A549 (cell line): ENCODE data around the gene TOR2A.

Experiments
- JUNB ChIP-seq: fragments of >200 bp; sonication (Bioruptor Twin); formaldehyde crosslinking; IDR thresholded peaks from 2 replicates; pipeline ENCODE4 v1.6.1; 2016
- POLR2A ChIP-seq: IDR thresholded peaks from 2 replicates; pipeline ENCODE4 v1.6.1; 2012; ENCODE audit warnings: mild to moderate bottlenecking, low read length
- RAD21 ChIP-seq, 2 experiments: fragments of >200 bp in 1 of 2; sonication (Bioruptor Twin) in 1 of 2; formaldehyde crosslinking in 1 of 2; IDR thresholded peaks in 1 of 2; conservative IDR thresholded peaks in 1 of 2; 2 replicates in 1 of 2; 3 replicates in 1 of 2; pipeline ENCODE4 v1.6.1; 2012 to 2018; ENCODE audit warnings: inconsistent platforms in 1 of 2
- RCOR1 ChIP-seq: fragments of 150-350 bp; IDR thresholded peaks from 2 replicates; pipeline ENCODE4 v1.6.1; 2014; ENCODE audit warnings: antibody characterized with exemption, low read length, low read depth
- RFX5 ChIP-seq: fragments of 450-650 bp; IDR thresholded peaks from 2 replicates; pipeline ENCODE4 v1.7.1; 2014; ENCODE audit warnings: antibody characterized with exemption, mild to moderate bottlenecking, moderate library complexity
- SMC3 ChIP-seq: fragments of >200 bp; sonication (Bioruptor Twin); formaldehyde crosslinking; IDR thresholded peaks from 3 replicates; pipeline ENCODE4 v1.6.1; 2018; ENCODE audit warnings: inconsistent platforms
- ZFP36 ChIP-seq: fragments of 450-650 bp; IDR thresholded peaks from 2 replicates; pipeline ENCODE4 v1.6.1; 2014; ENCODE audit warnings: borderline replicate concordance; ENCODE audit not compliant: partially characterized antibody
- TF ChIP-seq, protein P1 (sequence below): fragments of >200 bp; sonication (Bioruptor Twin); formaldehyde crosslinking; IDR thresholded peaks from 3 replicates; pipeline ENCODE4 v1.5.1; 2016
- TF ChIP-seq, protein P2 (sequence below): fragments of 450-650 bp; IDR thresholded peaks from 2 replicates; pipeline ENCODE4 v1.6.1; 2014; ENCODE audit warnings: antibody characterized with exemption

DNA sequence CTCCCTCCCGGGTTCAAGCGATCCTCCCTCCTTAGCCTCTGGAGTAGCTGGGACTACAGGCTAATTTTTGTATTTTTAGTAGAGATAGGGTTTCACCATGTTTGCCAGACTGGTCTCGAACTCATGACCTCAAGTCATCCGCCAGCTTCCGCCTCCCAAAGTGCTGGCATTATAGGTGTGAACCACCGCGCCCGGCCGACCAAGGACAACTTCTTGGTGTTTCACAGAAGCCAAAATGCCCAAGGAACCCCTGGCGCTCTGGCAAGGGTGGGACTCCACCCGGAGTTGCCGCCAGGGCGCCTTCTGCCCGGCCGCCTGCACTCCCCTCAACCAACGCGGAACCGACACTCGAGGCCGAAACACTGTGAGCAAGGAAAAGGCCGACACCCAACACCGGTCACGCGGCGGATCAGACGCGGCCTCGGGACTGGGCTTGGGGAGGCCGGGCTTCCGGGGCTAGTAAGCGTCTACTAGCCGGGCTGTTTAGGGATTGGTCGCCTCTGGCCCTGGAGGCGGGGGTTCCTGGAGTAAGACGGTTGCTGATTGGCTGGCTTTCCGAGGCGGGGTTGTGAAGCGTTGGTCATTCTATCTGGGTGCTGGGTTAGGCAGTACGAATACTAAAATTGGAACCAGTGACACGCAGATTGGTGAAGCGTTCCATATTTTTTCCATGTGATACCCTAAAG, 36.0 kb downstream of the TOR2A start:
- TF ChIP-seq RFX5 (no peak), ZFP36 (no peak), RAD21 (conservative IDR thresholded peaks at IDR 0.05 in 1 of 2, IDR thresholded peaks at IDR 0.05 in 1 of 2) (no peak), RCOR1 (no peak), SMC3 (no peak), JUNB (no peak), POLR2A (peak; percentile 66)
- TF ChIP-seq, protein P1, sequence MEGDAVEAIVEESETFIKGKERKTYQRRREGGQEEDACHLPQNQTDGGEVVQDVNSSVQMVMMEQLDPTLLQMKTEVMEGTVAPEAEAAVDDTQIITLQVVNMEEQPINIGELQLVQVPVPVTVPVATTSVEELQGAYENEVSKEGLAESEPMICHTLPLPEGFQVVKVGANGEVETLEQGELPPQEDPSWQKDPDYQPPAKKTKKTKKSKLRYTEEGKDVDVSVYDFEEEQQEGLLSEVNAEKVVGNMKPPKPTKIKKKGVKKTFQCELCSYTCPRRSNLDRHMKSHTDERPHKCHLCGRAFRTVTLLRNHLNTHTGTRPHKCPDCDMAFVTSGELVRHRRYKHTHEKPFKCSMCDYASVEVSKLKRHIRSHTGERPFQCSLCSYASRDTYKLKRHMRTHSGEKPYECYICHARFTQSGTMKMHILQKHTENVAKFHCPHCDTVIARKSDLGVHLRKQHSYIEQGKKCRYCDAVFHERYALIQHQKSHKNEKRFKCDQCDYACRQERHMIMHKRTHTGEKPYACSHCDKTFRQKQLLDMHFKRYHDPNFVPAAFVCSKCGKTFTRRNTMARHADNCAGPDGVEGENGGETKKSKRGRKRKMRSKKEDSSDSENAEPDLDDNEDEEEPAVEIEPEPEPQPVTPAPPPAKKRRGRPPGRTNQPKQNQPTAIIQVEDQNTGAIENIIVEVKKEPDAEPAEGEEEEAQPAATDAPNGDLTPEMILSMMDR: no peak
- TF ChIP-seq, protein P2, sequence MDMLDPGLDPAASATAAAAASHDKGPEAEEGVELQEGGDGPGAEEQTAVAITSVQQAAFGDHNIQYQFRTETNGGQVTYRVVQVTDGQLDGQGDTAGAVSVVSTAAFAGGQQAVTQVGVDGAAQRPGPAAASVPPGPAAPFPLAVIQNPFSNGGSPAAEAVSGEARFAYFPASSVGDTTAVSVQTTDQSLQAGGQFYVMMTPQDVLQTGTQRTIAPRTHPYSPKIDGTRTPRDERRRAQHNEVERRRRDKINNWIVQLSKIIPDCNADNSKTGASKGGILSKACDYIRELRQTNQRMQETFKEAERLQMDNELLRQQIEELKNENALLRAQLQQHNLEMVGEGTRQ: peak; percentile 65
